Astrocyte of the cerebellum (primary cell): ENCODE measurements around the gene ZNF331.

Experiments
- DNase-seq: peaks from one replicate; pipeline ENCODE4 v3.0.0-alpha.2; 2011; ENCODE audit warnings: low read depth
- H3K4me3 ChIP-seq: 2 replicates; pipeline ENCODE4 v1.5.1; 2011; ENCODE audit warnings: mild to moderate bottlenecking, low read depth, low read length, moderate library complexity
- in situ Hi-C: cut with HindIII; loops from 2 replicates; pipeline ENCODE4 v1.10.0; 2017; ENCODE audit warnings: low sequenced_read_pairs
- TF ChIP-seq, protein P1 (sequence below): IDR thresholded peaks from 2 replicates; pipeline ENCODE4 v1.5.1; 2012; ENCODE audit warnings: low read length, low read depth, moderate library complexity, mild to moderate bottlenecking; ENCODE audit errors: missing control alignments

ZNF331 gene

DNA sequence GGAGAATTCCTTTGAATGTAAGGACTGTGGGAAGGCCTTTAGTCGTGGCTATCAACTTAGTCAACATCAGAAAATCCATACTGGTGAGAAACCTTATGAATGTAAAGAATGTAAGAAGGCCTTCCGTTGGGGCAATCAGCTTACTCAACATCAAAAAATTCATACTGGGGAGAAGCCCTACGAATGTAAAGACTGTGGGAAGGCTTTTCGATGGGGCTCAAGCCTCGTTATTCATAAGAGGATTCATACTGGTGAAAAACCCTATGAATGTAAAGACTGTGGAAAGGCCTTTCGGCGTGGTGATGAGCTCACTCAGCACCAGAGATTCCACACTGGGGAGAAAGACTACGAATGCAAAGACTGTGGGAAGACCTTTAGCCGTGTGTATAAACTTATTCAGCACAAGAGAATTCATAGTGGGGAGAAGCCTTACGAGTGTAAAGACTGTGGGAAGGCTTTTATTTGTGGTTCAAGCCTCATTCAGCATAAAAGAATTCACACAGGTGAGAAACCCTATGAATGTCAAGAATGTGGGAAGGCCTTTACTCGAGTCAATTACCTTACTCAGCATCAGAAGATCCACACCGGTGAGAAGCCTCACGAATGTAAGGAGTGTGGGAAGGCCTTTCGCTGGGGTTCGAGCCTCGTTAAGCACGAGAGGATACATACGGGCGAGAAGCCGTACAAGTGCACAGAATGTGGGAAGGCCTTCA, 39.2 kb downstream of the ZNF331 start:
- DNase-seq: no peak
- no peak overlapping the region for H3K4me3 ChIP-seq
- TF ChIP-seq, protein P1, sequence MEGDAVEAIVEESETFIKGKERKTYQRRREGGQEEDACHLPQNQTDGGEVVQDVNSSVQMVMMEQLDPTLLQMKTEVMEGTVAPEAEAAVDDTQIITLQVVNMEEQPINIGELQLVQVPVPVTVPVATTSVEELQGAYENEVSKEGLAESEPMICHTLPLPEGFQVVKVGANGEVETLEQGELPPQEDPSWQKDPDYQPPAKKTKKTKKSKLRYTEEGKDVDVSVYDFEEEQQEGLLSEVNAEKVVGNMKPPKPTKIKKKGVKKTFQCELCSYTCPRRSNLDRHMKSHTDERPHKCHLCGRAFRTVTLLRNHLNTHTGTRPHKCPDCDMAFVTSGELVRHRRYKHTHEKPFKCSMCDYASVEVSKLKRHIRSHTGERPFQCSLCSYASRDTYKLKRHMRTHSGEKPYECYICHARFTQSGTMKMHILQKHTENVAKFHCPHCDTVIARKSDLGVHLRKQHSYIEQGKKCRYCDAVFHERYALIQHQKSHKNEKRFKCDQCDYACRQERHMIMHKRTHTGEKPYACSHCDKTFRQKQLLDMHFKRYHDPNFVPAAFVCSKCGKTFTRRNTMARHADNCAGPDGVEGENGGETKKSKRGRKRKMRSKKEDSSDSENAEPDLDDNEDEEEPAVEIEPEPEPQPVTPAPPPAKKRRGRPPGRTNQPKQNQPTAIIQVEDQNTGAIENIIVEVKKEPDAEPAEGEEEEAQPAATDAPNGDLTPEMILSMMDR: no peak
- in situ Hi-C loops: no loop called here

DNA sequence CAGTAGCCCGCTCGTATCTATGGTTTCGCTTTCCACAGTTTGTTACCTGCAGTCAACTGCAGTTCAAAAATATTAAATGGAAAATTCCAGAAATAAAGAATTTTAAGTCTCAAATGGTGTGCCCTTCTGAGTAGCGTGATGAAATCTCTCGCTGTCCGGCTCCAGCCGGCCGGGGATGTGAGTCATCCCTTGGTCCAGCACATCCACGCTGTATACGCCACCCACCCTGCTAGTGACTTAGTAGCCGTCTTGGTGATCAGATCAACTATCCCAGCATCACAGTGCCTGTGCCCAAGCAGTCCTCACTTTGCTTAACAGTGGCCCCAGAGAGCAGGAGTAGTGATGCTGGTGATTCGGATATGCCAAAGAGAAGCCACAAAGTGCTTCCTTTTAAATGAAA, 40.0 kb downstream of the ZNF331 start:
- DNase-seq: no peak
- TF ChIP-seq, protein P1: no peak
- H3K4me3 ChIP-seq: no peak overlapping the region
- in situ Hi-C loops: no loop called here

DNA sequence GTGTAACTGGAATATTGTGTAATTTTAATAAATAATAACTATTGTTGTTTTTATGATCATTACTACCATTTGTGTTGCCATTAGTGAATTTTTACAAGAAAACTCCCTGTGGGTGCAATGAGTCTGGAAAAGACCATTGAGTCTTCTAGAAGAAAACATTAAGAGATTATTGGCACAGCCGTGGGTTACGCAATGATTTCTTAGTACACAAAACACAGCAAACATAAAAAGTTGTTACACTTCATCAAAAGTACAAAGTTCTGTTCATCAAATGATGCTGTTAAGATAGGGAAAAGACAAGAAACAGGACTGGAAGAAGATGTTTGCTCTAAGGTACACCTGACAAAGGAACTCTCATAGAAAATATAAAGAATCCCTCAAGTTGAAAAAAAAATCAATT, 41.6 kb downstream of the ZNF331 start:
- no peak for DNase-seq
- in situ Hi-C loops: no loop called here

DNA sequence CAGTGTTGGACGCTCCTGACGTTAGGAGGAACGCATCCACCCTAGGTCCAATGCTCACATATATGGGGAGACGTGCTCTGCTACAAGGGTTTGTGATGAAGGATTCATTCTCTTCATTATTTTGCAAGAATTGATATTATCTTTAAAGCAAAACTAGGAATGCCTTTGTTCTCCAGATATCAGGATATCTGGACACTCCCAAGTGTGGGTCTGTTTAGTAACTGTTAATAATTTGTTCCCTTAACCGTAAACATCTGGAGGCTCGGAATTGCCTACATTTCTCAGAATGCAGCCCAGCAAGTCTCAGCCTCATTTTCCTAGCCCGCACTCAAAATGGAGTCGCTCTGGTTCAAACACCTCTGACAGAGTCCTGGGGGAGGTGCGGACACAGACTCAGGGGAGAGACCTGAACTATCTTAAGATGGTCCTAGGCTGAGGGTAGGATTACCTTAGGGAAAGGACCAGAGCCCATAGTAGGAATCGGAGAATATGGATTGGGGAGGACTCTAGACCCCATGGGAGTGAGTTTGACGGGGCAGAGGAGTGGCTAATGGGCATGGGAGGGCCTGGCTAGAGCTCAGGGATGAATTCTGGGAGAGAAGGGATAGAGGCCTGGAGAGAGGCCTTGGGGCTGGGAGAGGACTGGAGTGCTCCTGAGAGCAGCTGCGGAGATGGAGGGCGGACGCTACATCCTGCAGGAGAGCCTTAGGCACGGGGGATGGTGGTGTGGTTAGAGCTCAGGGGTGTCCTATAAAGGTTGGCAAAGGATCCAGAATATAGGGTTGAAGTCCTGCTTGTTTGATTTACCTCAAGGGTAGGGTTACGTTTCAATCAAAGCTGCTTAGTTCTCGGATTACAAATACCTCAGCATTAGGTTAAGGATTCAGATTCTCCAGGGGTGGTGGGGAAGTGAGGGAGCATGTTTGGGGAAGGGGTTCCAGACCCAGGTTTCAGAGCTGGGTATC, 43.2 kb downstream of the ZNF331 start:
- no peak for DNase-seq
- in situ Hi-C loops: no loop called here
- TF ChIP-seq, protein P1: no peak
- H3K4me3 ChIP-seq: no peak overlapping the region

More for the DNA sequence above, 41.6 kb downstream of the ZNF331 start:
- H3K4me3 ChIP-seq: no peak overlapping the region
- TF ChIP-seq, protein P1: no peak

DNA sequence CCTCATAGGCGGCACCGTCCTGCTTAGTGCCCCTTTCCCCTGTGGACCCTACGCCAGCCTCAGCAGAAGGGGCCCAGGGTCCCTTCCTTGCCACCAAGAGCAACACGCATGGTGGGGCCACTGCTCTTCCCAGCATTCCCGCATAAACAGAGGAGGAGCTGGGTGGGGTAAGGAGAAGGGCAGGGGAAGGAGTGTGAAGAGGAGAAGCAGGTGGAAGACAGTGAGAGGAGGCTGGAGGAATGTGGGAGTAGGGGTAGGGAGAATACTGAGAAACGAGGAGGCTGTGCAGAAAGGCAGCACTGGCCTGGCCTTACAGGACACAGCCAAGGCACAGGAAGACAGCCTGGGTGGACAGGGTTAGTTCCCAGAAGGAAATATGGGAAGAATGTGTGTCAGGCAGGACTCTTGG, 43.9 kb downstream of the ZNF331 start:
- in situ Hi-C loops: no loop called here
- DNase-seq: no peak
- H3K4me3 ChIP-seq: no peak overlapping the region
- TF ChIP-seq, protein P1: no peak

DNA sequence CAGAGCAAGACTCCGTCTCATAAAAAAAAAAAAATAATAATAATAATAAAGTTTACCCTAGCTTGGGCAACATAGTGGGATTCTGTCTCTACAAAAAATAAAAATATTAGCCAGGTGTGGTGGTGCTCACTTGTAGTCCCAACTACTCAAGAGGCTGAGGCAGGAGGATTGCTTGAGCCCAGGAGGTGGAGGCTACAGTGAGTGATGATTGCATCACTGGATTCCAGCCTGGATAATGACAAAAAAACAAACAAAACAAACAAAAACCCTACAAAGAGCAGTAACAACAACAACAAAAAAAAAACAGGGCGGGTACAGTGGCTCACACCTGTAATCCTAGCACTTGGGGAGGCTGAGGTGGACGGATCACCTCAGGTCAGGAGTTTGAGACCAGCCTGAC, 45.2 kb downstream of the ZNF331 start:
- no peak for DNase-seq
- TF ChIP-seq, protein P1: no peak
- H3K4me3 ChIP-seq: no peak overlapping the region
- in situ Hi-C loops: no loop called here
